ENCODE results near the gene SDF4.
"Not testable (repeated sequence)": the region's sequence is repeated elsewhere in the genome, so short reads cannot be mapped to it uniquely, and the experiment has no call there.

Gene SDF4

GRCh38 chr1:1196431-1197187 is 35.2 kb downstream of the SDF4 start:
- no peak for DNase-seq

GRCh38 chr1:1195726-1196125 is 36.1 kb downstream of the SDF4 start:
- not testable (repeated sequence) for DNase-seq

GRCh38 chr1:1194723-1195122 is 37.1 kb downstream of the SDF4 start:
- no peak for DNase-seq

GRCh38 chr1:1191734-1192133 is 40.1 kb downstream of the SDF4 start:
- DNase-seq: no peak

GRCh38 chr1:1189111-1189510 is 42.7 kb downstream of the SDF4 start:
- no peak for DNase-seq

- DNase-seq: no peak
Measured at GRCh38 chr1:1187938-1188337, 43.9 kb downstream of the SDF4 start.

- no peak for DNase-seq
Measured at GRCh38 chr1:1185101-1185765, 46.6 kb downstream of the SDF4 start.

- no peak for DNase-seq
Measured at GRCh38 chr1:1183833-1184775, 47.7 kb downstream of the SDF4 start.

- DNase-seq: no peak
Measured at GRCh38 chr1:1183221-1183747, 48.5 kb downstream of the SDF4 start.

GRCh38 chr1:1182491-1183220 is 49.1 kb downstream of the SDF4 start:
- no peak for DNase-seq

- no peak for DNase-seq
Measured at GRCh38 chr1:1181938-1182410, 49.8 kb downstream of the SDF4 start.

GRCh38 chr1:1181129-1181937 is 50.5 kb downstream of the SDF4 start:
- DNase-seq: no peak

GRCh38 chr1:1179983-1180861 is 51.6 kb downstream of the SDF4 start:
- no peak for DNase-seq

- no peak for DNase-seq
Measured at GRCh38 chr1:1179346-1179982, 52.3 kb downstream of the SDF4 start.

- DNase-seq: no peak
Measured at GRCh38 chr1:1178794-1179331, 52.9 kb downstream of the SDF4 start.

- DNase-seq: no peak
Measured at GRCh38 chr1:1177452-1178206, 54.2 kb downstream of the SDF4 start.

GRCh38 chr1:1176931-1177330 is 54.9 kb downstream of the SDF4 start:
- no peak for DNase-seq

GRCh38 chr1:1176063-1176761 is 55.6 kb downstream of the SDF4 start:
- DNase-seq: not testable (repeated sequence)
